Smooth muscle cell (in vitro differentiated cells): ENCODE data around the gene VKORC1. TPM values are rescaled to one million over a fixed set of nuclear protein-coding genes. Genes with fewer than 3 reads are reported as not detected.
"Not testable (repeated sequence)": the region's sequence is repeated elsewhere in the genome, so short reads cannot be mapped to it uniquely, and the experiment has no call there.

ENCODE experiments used
- DNase-seq: peaks from one replicate; lab custom pipeline; 2025; ENCODE audit not compliant: unreplicated experiment; lab: John Stamatoyannopoulos, UW
- H2AFZ ChIP-seq: fragments of 200-600 bp; sonication (generic); 2 replicates; pipeline ENCODE4 v1.6.0; 2016; ENCODE audit warnings: antibody characterized with exemption, low read depth, mild to moderate bottlenecking
- H3F3A ChIP-seq: fragments of 200-600 bp; sonication (generic); 2 replicates; pipeline ENCODE4 v1.6.0; 2017; ENCODE audit warnings: antibody characterized with exemption, low read depth
- H3K27ac ChIP-seq: fragments of 200-600 bp; sonication (generic); 2 replicates; pipeline ENCODE4 v1.5.1; 2016; ENCODE audit warnings: low read depth, mild to moderate bottlenecking
- H3K27me3 ChIP-seq: fragments of 200-600 bp; sonication (generic); 2 replicates; pipeline ENCODE4 v1.6.1; 2016; ENCODE audit warnings: low read depth, mild to moderate bottlenecking
- H3K36me3 ChIP-seq: fragments of 200-600 bp; sonication (generic); 2 replicates; pipeline ENCODE4 v1.5.1; 2016; ENCODE audit warnings: low read depth
- H3K4me1 ChIP-seq: fragments of 200-600 bp; sonication (generic); 2 replicates; pipeline ENCODE4 v1.5.1; 2016; ENCODE audit warnings: low read depth
- H3K4me2 ChIP-seq: fragments of 200-600 bp; sonication (generic); 2 replicates; pipeline ENCODE4 v1.6.0; 2016; ENCODE audit warnings: mild to moderate bottlenecking
- H3K4me3 ChIP-seq: fragments of 200-600 bp; sonication (generic); 2 replicates; pipeline ENCODE4 v1.5.1; 2016; ENCODE audit warnings: mild to moderate bottlenecking
- H3K79me2 ChIP-seq: fragments of 200-600 bp; sonication (generic); 2 replicates; pipeline ENCODE4 v1.6.0; 2016; ENCODE audit warnings: low read depth, mild to moderate bottlenecking
- H3K9ac ChIP-seq: fragments of 200-600 bp; sonication (generic); 2 replicates; pipeline ENCODE4 v1.6.0; 2016; ENCODE audit warnings: low read depth
- H3K9me3 ChIP-seq: fragments of 200-600 bp; sonication (generic); replicated peaks from 2 replicates; pipeline ENCODE4 v1.5.1; 2016; ENCODE audit warnings: low read depth
- H4K20me1 ChIP-seq: fragments of 200-600 bp; sonication (generic); 2 replicates; pipeline ENCODE4 v1.6.0; 2016; ENCODE audit warnings: low read depth
- WGBS: methylation state at CpG from one replicate; pipeline ENCODE4 v1.1.7; 2016; ENCODE audit warnings: low lambda C conversion rate; 5-methylcytosine and 5-hydroxymethylcytosine counted together
- polyA plus RNA-seq: library from polyadenylated mRNA; unstranded; fragments of >200 nt; fragmentation: Nextera tagmentation; extraction: Ambion mirVana; gene quantifications from 2 replicates; pipeline ENCODE4 v1.2.1, GENCODE V29; 2016
- total RNA-seq: library from RNA; depleted of rRNA; stranded (reverse); fragments of >200 nt; gene quantifications from 2 replicates; pipeline ENCODE4 v1.2.3, GENCODE V29; 2014
- TF ChIP-seq, protein P1 (sequence below): fragments of 200-600 bp; sonication (generic); IDR thresholded peaks from 2 replicates; pipeline ENCODE4 v1.5.1; 2017; ENCODE audit warnings: borderline replicate concordance, mild to moderate bottlenecking, antibody characterized with exemption; ENCODE audit not compliant: insufficient read depth, poor library complexity, severe bottlenecking

VKORC1 gene
- total and polyA plus RNA-seq, 2 experiments from 2014 or later, result 253 to 394 TPM

DNA sequence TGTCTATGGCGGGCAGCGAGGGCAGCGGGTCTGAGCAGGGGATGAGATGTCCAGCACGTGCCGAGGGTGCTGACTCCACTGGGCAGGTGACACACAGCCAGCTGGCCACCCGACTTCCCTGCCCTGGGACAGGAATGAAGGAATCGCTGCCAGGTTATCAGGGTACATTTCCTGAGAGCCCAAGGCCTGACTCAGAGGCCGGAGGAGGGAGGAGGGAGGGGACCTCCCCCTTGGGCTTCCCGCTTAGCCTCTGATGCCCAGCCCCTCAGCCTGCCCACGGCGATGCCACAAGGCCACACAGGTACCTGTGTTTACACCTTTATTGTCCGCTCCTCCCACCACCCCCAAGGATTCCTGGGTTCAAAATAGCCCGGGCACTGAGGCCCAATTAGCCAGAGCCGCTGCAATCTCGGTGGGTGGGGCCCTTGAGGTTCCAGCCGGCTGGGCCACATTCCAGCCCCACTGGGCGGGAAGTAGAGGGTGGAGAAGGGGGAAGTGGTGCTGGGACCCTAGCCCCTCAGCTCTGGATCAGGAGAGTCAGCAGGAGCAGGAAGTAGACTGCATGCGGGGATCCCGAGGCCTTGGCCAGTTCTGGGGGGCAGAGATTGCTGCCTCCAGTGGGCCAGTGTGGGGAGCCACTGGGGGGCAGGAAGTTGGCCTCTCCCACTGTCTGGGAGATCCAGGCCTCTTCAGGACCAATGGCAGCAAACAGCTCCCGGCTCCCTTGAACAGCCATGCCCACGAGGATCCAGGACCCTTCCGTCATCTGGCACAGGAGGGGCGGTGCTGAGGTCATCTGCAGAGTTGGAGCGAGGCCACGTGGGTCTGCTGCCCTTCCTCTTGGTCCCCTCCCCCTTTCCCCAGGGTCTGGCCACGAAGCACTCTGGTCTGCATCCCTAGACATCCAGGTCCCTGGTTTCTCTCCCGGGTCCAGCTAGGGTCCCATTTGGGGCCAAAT, 44.3 kb upstream of the VKORC1 start:
- Histone ChIP-seq H3K27ac (no peak overlapping the region), H2AFZ (peak overlapping the region; percentile 20), H3K9me3 (no peaks in the 10 kb centered on the region), H3K4me2 (peak overlapping the region; percentile 32), H3K36me3 (no peaks in the 10 kb centered on the region), H3K79me2 (no peaks in the 10 kb centered on the region), H3K27me3 (no peaks in the 10 kb centered on the region), H3K9ac (no peak overlapping the region), H3K4me1 (peaks cover 15% of the 10 kb centered on the region), H3K4me3 (no peak overlapping the region), H4K20me1 (peaks cover 5% of the 10 kb centered on the region), H3F3A (no peaks in the 10 kb centered on the region)
- WGBS, result 37% methylated on average over 27 of the region's 27 CpGs
- TF ChIP-seq, protein P1, sequence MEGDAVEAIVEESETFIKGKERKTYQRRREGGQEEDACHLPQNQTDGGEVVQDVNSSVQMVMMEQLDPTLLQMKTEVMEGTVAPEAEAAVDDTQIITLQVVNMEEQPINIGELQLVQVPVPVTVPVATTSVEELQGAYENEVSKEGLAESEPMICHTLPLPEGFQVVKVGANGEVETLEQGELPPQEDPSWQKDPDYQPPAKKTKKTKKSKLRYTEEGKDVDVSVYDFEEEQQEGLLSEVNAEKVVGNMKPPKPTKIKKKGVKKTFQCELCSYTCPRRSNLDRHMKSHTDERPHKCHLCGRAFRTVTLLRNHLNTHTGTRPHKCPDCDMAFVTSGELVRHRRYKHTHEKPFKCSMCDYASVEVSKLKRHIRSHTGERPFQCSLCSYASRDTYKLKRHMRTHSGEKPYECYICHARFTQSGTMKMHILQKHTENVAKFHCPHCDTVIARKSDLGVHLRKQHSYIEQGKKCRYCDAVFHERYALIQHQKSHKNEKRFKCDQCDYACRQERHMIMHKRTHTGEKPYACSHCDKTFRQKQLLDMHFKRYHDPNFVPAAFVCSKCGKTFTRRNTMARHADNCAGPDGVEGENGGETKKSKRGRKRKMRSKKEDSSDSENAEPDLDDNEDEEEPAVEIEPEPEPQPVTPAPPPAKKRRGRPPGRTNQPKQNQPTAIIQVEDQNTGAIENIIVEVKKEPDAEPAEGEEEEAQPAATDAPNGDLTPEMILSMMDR, result no peak
- no peak for DNase-seq

DNA sequence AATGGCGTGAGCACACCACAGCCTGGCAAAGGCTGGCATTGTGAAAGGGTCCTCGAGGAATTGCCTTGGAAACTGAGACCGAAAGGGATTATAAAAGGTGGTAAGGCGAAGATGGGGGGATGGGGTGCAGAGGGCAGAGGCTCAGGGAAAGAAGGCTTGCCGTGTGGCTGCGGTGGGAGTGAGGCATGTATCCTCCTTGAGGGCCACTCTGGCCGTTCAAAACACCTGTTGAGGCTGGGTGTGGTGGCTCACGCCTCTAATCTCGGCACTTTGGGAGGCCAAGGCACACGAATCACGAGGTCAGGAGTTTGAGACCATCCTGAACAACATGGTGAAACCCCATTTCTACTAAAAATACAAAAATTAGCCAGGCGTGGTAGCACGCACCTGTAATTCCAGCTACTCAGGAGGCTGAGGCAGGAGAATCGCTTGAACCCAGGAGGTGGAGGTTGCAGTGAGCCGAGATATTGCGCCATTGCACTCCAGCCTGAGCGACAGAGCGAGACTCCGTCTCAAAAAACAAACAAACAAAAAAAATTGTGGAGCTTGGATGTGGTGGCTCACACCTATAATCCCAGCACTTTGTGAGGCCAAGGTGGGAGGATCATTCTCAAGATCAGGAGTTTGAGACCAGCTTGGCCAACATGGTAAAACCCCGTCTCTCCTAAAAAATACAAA, 42.4 kb upstream of the VKORC1 start:
- not testable (repeated sequence) for H3K27ac ChIP-seq, H3K9me3 ChIP-seq, H3K9ac ChIP-seq, DNase-seq, H3K4me2 ChIP-seq, H3K27me3 ChIP-seq, H3K4me3 ChIP-seq, H4K20me1 ChIP-seq, H2AFZ ChIP-seq, H3K36me3 ChIP-seq, H3F3A ChIP-seq, H3K79me2 ChIP-seq
- H3K4me1 ChIP-seq, result peaks cover 17% of the 10 kb centered on the region
- 96% methylated on average over 20 of the region's 20 CpGs for WGBS

DNA sequence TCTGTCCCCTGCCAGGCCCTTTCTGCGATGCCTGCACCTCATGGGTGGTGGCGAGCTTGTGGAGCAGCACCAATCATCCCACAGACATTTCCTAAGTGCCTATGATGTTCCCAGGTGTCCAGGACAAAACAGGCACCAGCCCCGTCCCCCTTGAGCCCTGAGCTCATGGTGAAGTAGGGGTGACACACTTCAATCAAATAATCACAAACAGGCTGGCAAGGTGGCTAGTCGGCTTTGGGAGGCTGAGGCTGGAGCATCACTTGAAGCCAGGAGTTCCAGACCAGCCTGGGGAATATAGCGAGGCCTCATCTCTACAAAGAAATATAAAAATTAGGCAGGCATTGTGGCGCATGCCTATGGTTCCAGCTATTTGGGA, 41.7 kb upstream of the VKORC1 start:
- no peak overlapping the region for H2AFZ ChIP-seq
- TF ChIP-seq, protein P1, result no peak
- H4K20me1 ChIP-seq, result peaks cover 5% of the 10 kb centered on the region
- H3K9me3 ChIP-seq, result no peaks in the 10 kb centered on the region
- H3K4me2 ChIP-seq, result no peak overlapping the region
- no peak overlapping the region for H3K9ac ChIP-seq
- H3K36me3 ChIP-seq, result no peaks in the 10 kb centered on the region
- H3K27me3 ChIP-seq, result no peaks in the 10 kb centered on the region
- 91% methylated on average over 6 of the region's 6 CpGs for WGBS
- no peak overlapping the region for H3K27ac ChIP-seq
- H3F3A ChIP-seq, result no peaks in the 10 kb centered on the region
- no peak for DNase-seq
- no peak overlapping the region for H3K4me3 ChIP-seq
- peaks cover 11% of the 10 kb centered on the region for H3K4me1 ChIP-seq
- no peaks in the 10 kb centered on the region for H3K79me2 ChIP-seq

DNA sequence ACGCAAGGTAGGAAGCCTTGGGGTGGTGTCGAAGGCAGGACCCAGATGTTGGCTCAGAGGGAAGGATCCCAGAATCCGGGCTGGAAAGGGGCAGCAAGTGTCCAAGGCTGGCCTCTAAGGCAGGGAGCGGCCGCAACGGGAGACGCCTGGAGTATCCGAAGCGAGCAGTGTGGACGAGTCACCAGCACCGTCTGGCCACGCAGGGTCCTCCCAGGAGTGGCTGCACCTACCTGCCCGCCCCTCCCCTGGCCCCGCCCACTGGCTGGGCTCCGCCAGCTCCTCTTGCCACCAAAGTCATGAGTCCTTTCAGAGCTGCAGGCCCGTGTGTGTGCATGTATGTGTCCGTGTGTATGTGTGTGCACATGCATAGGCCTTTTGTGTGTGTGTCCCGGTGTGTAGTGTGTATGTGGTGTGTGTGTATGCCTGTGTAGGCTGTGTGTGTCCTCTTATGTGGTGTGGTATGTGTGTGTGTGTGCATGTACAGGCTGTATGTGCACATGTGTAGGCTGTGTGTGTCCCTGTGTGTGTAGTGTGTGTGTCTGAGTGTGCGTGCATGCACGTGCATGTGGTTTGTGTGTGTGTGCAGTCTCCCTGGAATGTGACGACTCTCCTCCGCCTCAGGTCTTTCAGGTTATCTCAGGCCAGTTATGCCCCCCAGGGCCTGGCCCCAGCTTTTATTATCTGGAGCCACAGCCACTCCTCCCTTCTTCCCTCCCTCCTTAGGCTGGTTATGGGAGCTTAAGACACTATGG, 41.1 kb upstream of the VKORC1 start, which contains the start of gene PRSS8:
TSS of gene PRSS8 (minus strand) at position 193 of the 752 bp plus-strand sequence. CDS start 229 bp downstream, outside the sequence.
- TF ChIP-seq, protein P1, result no peak
- Histone ChIP-seq H3K27me3 (no peaks in the 10 kb centered on the region), H3K4me1 (peaks cover 11% of the 10 kb centered on the region), H3K36me3 (no peaks in the 10 kb centered on the region), H3F3A (no peaks in the 10 kb centered on the region), H3K9me3 (no peaks in the 10 kb centered on the region), H3K9ac (peak within 1 kb of the TSS; percentile 58), H3K4me2 (peak within 1 kb of the TSS; percentile 80), H3K79me2 (no peaks in the 10 kb centered on the region), H3K27ac (peak within 1 kb of the TSS; percentile 56), H3K4me3 (peak within 1 kb of the TSS; percentile 49), H2AFZ (no peak within 1 kb of the TSS), H4K20me1 (peaks cover 5% of the 10 kb centered on the region)
- 33% methylated on average over 19 of the region's 22 CpGs for WGBS
- DNase-seq, result no peak
